Activated effector memory CD4-positive, alpha-beta T cell treated with anti-CD3 and anti-CD28 coated beads, Interleukin-2, amount 50 U/mL, for 16 hours (primary cell): ENCODE results near the gene UBA3.

Experiments used
- DNase-seq: peaks from one replicate; pipeline ENCODE4 v3.0.0-alpha.2; 2020

UBA3 gene

GRCh38 chr3:69065318-69065964 is 14.7 kb downstream of the UBA3 start:
- DNase-seq: no peak

DNA sequence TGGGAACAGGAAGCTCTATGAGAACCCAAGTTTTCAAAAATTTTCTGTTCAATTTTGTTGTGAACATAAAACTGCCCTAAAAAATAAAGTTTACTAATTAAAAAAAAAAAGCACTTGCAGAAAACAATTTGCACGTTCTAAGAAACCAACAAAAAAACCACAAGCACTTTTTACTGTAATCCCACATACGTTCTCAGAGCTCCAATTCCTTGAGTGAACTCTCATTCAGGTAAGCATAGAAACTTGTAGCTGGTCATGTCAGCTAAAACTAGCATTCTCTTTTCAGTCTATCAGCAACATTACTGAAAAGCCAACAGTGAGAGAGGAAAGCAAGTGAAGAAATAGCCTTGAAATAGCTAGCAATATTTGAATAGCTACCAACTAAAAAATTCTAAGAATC is 16.5 kb downstream of the UBA3 start:
- DNase-seq: no peak

DNA sequence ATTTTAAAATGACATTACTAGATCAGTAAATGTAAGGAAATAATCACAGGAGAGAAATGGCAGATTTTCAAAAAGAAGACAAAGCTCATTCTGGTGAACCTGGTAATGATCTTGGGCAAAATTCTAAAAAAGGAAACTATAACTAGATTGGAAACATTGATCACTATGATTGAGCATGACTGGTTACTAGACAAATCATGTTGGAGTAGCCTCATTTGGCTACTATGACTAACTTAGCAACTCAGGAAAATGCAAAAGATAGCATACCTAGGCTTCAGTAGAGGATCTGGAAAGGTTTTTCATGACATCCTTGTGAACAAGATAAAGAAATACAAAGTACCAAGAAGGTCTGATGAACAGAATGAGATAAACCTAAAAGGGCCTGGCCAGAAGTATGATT is 20.5 kb downstream of the UBA3 start:
- no peak for DNase-seq

DNA sequence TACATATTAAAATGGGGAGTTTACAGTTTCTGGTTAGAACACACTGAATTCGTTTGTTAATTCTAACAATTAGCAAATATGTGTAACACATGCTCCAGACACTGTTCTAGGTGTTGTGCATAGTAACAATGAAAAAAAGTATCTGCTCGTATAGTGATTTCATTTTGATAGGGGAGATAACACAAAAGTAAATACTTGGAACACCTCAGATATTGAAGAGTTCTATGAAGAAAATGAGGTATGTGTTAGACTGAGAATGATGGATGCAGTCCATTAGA is 21.3 kb downstream of the UBA3 start:
- DNase-seq: no peak

- no peak for DNase-seq
Observed at GRCh38 chr3:69058180-69058946, 21.8 kb downstream of the UBA3 start.

DNA sequence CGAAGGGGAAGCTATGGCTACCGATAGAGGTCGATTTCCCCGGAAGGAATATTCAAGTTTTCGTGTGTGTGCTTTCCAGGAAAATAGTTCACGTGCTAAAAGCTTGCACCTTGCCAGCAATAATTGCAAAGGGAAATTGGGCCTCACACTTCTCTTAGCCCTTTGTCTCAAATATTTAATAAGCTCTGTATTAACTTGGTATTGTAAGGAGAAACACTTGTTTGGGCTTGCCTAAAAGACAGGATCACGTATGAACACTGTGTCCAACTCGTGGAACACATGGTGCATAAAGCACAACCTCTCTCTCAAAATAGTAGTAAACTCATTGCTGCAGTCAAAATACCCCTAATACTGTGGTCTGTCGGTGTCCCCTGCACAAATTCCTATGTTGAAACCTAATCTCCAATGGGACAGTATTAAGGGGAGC is 27.7 kb downstream of the UBA3 start:
- no peak for DNase-seq

DNA sequence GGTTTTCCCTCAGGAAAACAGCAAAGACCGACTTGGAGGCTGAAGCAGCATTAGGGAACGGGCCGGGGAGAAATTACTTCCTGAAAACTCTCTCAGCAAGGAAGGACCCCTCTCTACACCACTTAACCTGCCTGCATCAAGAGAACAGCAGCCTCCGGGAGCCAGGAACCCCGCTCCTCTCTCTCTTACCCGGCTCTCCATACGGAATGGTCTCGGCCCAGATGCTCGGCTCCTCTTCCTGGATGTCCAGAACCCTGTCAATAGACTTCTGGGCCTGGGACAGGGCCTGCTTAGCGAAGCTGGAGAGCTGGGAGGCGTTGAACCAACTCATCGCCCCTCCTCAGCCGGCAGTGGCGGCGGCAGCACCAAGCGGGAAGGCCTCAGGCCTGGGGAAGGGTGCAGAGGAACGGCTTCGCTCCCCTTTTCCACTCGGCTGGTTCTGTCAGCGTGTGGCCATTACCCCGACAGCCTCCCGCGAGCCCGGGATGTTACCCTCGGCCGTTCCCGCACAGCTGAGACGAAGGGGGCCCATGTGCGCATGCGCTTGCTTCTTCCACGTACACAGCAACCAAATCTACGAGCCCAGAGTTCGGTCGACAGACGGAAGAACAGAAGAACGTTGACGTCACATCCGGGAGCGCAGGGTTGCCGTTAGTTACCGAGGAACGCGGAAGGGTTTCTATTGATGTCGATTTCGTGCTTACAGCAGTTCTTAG is 28.3 kb downstream of the UBA3 start, which contains the start of gene TMF1:
TMF1 (minus strand) TSS at position 578 of the 716 bp plus-strand sequence; CDS start at position 331, 247 bp downstream.
- DNase-seq: peak; percentile 99

DNA sequence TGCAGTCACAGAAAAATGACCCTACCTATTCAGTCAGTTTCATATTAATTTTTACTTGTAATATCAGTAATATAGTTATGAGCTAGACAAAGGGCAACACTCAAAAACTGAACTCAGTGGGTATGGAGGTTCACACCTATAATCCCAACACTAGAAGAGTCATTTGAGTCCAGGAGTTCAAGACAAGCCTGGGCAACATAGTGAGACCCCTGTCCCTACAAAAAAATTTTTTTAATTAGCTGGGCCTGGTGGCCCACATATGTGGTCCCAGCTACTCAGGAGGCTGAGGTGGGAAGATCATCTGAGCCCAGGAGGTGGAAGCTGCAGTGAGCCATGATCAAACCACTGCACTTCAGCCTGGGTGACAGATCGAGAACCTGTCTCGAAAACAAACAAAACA is 31.2 kb downstream of the UBA3 start:
- DNase-seq: no peak

GRCh38 chr3:69044608-69045007 is 35.6 kb downstream of the UBA3 start:
- DNase-seq: no peak

GRCh38 chr3:69033470-69033869 is 46.7 kb downstream of the UBA3 start:
- DNase-seq: no peak

DNA sequence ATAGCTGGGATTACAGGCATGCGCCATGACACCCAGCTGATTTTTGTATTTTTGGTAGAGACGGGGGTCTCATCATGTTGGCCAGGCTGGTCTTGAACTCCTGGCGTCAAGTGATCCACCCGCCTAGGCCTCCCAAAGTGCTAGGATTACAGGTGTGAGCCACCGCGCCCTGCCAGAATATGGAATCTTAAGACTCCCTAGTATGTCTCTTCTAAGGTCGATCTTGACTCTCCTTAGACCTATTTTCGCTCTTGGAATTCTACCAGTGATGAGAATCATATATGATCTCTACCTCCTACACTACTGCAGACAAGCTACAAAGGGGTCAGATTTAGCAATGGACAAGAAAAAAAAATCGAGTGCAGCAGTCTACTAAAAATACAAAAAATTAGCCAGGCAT is 47.4 kb downstream of the UBA3 start:
- no peak for DNase-seq

GRCh38 chr3:69032142-69032541 is 48.0 kb downstream of the UBA3 start:
- DNase-seq: no peak

GRCh38 chr3:69031635-69032034 is 48.5 kb downstream of the UBA3 start:
- no peak for DNase-seq

- DNase-seq: no peak
Observed at GRCh38 chr3:69020857-69021256, 59.3 kb downstream of the UBA3 start.

DNA sequence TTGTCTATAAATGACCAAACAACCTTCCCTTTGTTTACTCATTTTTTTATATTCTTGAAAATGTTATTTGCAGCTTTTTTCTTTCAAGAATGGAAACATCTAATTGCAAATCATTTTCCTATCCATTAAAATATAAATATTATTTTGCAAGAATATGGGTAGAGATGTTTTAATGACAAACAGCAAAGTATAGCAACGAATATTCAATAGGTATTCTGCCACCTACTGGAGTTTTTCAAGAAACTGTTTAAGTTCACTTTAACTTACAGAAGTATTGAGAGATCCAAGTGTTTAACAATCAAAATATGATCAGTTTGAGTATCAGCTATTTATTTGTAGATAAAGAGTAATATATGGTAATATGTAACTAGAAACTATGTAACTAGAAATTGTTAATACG is 59.7 kb downstream of the UBA3 start:
- no peak for DNase-seq

GRCh38 chr3:69016901-69017300 is 63.3 kb downstream of the UBA3 start:
- no peak for DNase-seq

GRCh38 chr3:69016102-69016501 is 64.1 kb downstream of the UBA3 start:
- DNase-seq: no peak

DNA sequence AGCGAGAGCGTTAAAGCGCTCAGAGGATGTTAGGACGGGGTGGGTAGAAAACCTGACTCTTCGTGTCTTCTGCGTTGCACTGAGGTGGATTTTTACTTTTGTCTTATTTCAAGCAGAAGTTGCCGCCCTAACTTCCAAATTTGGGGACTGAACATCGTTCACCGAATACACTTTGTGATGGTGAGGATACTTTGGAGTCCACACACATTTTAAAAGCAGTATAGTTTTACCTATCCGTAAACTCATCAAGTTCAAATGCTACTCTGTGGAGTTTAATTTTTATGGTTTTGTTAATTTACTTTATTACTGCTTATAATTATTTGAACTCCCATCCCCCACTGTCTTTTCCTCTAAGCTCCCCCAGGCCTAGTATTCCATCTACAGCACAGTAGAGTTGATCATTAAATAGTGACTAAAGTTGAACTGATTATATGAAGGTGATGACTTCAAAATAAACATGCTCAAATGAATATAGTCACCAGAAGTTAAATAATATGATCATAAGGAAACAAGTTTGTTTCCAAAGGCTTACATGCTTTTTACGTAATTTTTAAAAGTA is 66.1 kb downstream of the UBA3 start:
- no peak for DNase-seq

DNA sequence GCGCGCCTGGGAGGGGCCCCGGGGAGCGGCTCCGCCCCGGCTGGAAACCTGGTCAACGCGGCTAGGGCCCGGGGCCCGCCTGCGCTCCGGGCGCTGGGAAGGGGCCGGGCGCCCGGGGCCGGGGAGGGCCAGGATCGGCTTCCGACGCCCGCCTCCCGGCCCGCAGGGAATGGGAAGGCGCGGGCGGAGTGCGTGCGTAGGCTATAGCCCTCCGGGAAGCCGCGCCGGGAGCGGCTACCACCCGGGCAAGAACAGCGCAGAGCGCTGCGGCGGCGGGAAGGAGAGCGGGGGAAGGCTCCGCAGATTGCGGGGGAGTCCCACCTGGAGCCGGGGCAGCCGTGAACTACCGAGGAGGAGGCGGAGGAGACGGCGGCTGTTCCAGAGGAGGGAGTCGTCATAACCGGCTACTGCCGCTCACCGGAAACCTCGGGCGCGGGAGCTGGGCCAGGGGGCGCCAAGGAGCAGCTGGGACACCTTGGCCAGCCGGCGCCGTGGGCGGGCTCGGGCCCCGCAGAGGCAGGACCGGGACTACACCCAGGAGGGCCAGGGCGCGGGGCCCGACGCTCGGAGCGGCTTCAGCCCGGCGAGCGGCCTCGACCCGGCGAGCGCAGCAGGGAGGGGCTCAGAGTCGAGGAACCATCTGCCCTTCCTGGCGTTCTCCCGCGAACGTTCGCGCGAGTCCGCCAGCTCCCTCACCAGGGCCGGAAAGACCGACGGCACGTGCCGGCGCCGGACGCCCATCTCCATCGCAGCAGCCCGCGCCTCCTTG is 66.7 kb downstream of the UBA3 start, which contains the start of gene EOGT:
EOGT (minus strand) TSS at position 432 of the 769 bp plus-strand sequence. CDS start 3,838 bp downstream, outside the sequence.
- peak; percentile 94 for DNase-seq

DNA sequence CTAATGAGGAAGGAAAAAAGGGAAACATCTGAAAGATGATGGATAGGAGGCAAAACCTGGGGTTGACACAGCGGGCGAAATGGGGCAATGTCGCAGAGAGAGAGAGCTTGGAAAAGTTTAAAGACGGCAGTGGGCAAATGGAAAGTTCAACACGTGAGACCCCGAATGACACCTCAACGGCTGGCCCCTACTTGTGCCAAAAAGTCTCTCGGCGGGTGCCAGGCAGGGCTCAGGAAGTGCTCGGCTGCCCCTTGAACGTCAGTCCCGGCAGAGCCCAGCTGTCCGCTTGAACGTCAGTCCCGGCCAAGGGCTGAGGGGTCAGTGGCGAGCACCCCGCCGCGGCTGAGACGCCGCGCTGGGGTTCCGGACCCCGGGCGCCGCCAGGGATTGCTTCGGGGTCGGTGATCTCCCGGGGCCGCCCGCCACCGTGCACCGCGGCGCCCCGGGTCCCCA is 67.3 kb downstream of the UBA3 start:
- no peak for DNase-seq

DNA sequence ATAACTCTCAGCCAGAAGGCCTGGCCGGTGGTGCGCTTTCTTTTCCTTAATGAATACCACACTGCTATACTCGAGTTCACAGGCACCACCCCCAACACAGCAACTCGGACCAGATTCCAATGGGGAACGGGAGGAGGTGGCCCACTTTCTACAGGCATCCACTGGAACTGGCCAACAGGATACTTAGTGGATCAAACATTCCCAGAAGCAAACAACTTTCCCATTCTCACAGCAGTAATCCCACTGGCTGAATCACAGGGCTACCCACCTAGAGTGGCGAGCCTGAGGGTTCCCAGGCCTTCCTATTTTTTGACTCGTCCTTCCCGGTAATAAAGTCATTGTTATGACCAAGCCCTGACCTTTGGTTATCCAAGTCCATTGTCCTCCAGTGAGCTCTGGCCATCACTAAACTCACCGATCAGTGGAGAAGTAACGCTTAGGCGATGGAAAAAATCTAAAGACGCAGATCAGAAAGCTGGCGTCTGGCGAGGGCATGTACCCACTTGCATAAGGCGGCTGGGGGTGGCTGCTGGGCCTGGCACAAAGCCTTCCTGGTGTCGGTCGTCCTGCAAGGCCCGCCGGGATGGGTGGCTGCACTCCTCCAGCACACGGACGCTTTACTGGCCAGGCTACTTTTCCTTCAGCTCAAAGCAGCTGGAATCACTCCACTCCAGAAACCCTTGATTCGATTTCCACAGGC is 67.9 kb downstream of the UBA3 start:
- no peak for DNase-seq

DNA sequence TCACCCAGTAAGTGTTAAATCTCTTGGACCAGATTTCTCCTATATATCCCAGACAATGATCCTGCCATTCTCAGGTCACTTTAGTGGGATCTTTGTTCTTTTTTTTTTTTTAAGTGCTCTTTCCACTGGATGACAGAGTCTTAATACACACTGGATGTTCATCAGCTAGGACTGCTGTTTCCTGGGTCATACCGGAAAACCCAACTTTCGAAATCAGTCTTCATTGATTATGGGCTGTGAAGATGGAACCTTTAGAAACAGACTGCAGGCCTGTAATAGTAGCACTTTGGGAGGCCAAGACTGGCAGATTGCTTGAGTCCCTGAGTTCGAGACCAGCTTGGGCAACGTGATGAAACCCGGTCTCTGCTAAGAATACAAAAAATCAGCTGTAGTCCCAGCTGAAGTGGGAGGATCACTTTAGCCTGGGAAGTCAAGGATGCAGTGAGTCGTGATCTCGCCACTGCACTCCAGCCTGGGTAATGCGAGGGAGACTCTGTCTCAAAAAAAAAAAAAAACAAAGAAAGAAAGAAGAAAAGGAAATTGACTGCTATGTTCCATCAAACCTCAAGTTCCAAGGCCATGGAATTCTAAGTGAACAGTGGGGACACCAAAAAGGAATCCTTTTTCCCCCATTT is 69.0 kb downstream of the UBA3 start:
- DNase-seq: no peak
